NCI-H2196 (cell line): ENCODE measurements around the gene SLC6A7.
"Not testable (repeated sequence)": the region's sequence is repeated elsewhere in the genome, so short reads cannot be mapped to it uniquely, and the experiment has no call there.

Source experiments
- DNase-seq: peaks from one replicate; lab custom pipeline; 2025; ENCODE audit not compliant: unreplicated experiment; lab: John Stamatoyannopoulos, UW

The SLC6A7 gene

DNA sequence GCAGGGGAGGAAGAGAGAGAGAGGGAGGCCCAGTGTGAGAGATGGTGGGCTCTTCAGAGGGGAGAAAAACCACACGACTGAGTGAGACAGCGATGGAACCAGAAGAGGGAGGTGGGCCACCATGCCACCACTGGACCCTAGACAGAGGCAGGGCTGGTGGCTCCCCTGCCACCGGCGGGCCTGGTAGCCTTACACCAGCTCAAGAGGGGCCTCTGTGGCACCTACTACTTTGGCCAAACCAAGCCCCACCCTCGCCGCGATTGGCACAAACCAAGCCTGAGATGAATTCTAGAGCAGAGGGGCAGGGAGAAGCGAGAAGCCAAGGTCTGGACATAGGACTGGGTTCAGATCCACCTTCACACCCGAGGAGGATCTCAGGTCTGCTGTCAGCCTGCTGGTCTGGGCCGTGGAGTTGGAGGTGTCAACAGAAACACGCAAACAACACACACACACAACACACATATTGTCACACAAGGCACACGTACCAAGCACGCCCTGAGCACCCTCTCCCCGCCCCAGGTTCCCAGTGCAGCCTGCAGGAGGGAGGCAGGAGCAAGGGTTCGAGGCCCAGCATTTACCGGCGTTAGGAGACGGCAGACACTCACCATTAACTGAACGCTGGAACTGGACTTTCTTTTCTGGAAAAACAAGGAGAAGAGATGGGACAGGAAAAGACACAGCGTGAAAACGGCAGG, 49.4 kb downstream of the SLC6A7 start:
- no peak for DNase-seq

DNA sequence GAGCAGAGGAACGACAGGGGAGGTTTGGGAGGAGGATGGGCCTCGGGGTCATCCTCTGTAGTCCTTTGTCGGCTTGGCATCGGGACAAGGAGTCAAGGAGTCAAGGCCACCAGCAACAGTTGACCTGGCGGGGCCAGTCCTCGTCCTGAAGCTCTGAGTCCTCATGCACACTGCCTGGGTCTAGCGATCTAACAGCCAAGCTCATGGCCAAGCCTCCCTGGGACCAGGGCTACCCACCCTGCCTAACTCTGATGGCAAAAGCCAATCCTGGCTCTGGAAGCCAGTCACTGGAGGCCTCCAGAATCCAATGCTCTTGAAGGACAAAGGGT, 49.9 kb downstream of the SLC6A7 start:
- DNase-seq: no peak

DNA sequence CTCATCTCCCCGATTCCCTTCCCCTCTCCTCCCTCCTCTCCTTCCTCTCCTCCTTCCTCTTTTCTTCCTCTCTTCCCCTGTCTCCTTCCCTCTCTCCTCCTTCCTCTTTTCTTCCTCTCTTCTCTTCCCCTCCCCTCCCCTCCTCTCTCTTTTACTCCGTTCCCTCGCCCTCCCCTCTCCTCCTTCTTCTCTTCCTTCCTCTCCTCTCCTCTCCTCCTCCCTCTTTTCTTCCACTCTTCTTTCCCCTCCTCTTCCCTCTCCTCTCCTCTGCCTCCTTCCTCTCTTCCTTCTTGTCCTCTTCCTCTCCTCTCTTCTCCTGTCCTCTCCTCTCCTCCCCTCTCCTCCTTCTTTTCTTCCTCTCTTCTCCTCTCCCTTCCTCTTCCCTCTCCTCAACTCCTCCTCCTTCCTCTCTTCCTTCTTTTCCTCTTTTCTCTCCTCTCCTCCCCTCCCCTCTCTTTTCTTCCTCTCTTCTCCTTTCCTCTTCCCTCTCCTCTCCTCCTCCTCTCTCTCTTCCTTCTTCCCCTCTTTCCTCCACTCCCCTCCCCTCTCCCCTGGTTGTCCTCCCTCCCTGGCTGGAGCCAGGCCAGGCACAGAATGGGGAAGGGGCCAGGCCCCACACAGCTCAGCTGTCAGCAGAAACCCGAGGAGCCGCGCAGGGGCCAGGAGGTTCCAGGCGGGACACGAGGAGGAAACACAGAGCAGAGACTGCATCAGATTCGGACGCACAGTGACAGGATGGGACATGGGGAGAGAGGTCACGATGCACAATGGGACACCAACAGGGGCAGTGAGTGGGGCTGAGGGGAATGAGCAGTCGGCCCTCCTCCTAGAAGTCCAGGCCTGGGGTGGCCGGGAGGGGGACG, 51.7 kb downstream of the SLC6A7 start:
- DNase-seq: no peak

DNA sequence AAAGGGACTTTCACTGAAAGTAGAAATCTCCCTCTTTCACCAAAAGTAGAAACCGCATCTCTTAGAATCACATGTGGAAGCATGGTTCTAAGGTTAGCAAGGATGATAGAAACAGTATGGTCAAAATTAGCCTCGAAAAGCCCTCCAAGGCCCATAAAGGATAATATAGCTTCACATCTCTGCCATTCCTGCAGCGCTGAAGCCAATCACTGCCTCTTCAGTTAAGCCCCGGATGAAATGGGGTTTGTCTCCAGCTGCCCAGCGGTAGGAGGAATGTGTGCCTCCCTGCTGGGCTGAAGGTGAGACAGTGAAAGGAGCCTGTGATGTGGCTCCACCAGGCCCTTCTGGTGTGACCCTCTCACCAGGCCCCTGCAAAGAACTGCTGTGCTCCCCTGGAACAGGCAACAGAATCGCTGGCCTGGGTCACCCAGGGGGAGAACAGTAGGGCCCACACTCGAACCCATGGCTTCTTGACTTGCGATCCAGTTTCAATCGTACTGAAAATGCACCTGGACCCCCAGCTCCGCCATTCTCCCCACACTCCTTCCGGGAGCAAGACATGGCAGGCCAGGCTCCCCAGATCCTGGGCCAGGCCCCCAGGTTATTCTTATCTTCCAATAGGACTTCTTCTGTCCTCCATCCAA, 52.5 kb downstream of the SLC6A7 start:
- DNase-seq: no peak

DNA sequence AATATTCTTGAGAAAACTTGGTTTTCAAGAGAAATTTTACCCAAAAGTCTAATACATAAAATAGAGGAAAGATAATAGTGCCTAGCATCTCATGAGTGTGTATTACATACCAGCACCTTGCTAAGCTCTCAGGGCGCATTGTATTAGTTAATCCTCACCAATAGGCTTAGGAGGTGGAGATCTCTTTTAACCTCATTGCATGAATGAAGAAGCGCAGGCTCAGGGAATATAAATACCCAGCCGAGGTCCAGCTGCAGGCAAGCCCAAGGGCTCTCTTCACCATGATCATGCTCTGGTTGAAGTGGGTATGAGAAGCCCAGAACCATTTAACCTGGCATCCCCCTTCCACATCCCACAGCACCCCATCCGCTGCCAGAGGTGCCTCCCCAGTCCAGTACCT, 53.7 kb downstream of the SLC6A7 start:
- DNase-seq: no peak

DNA sequence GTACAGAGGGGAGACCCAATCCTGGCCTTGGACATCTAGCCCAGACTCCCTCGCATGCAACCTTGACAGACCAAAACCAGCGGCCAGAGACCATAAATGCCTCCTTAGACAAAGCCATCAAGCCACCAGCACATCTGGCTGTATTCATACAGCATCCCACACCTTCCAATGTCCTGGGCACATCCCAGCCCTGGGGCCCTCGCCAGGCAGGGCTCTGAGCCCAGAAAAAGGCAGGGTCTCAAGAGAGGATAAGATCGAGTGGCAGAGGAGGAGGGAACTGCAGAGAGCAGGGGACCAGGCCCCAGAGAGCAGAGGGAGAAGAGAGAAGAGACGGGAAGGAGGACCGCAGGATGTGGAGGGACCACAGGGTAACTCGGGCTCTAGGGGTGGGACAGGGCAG, 54.3 kb downstream of the SLC6A7 start:
- no peak for DNase-seq

DNA sequence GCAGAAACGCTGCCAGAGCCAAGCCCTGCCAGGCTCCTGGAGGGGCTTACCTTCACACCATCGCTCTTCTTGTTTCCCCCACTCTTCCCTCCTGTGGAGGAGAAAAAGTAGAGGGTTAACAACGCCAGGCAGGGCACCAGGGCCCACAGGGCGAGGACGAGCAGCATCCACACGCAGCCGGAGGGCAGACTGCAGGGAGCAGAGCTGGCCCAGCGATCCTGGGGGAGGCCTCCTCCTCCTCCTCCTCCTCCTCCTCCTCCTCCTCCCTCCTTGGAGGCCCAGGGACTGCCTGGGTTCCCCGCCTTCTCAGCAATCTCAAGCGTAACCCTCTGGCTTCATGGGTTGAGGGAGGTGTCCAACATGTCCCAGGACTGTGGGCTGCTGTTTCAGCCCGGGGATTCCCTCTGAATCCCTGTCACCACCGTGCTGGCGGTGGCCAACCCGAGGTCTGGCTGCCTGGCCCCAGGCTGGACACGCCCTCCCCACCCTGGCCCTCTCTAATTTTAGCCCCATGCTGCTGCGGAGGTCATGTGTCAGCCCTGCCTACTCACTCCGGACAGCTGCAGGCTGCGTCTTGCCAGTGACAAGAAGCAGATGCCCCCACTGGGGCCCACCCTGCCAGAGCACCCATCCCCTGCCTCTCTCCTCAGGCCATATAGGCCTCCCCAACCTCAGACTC, 55.4 kb downstream of the SLC6A7 start:
- no peak for DNase-seq

DNA sequence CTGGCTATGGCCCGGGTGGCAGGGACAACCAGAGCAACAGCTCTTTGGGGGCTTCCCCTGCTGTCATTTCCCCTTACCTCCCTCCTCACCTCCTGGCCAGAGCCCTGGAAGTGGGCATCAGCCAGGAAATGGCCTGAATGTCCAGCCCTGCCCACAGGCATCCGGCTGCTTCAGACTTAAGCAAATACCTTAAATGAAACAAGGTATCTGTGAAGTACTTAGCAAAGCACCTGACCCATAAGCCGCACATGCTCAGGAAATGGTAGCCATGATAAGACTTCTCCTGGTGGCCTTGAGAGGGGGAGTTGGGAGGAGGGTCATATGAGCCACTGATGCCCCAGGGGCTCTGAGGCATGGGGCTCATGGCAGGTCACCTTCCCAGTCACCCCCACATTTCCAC, 55.9 kb downstream of the SLC6A7 start:
- no peak for DNase-seq

DNA sequence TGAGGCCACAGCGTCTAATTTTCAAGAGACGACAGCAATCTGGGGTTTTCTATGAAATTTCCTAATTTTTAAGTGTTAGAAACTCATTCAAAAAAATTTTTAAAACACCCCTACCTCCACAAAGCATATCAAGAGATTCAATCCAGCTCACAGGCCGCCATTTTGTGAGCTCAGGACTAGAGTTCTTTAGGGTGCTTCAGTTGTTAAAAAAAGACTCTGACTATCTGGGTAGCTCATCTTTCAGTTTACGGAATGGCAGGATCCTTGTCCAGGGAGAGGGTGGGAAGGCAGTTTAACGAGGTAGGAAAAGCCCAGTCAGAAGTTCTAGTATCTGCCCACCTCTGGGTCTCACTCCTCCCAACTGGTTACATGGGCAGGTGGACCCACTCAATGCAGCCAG, 56.6 kb downstream of the SLC6A7 start:
- no peak for DNase-seq

DNA sequence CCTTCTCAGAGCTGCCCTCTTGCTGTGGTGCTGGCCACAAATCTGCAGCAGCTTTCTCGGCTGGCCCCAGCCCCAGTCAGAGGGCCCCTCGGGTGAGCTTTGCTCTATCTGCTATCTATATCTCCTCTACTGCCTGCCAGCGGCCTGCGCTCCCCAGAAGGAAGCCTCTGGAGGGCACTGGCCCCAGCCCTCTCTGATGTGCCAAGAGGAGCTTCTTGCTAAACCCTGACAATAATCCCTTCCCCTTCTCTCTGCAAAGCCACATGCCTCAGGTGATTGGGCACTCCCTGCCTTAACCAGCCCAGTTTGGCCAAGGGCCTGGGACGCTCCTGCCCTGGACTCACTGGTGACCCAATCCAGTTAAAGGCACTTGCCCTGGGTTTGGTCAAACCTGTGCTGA, 57.0 kb downstream of the SLC6A7 start:
- DNase-seq: no peak

DNA sequence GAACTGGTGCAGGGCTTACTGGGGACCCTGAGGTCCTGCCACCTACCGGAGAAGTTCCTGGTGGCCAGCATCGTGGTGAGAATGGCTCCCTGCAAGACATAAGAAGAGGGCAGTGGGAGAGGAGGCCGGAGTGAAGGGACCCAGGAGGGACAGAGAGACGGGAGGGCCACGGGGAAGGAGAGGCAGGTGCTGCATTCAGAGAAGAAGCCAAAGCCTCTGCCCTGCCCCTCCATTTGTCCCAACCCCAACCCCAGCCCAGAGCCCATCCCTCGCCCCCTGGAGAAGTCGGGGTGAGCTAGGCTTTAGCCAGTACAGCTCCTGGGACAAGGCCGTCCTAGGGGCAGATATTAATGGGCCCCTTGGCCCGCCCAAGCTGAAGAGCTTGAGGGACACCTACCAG, 57.9 kb downstream of the SLC6A7 start:
- no peak for DNase-seq

DNA sequence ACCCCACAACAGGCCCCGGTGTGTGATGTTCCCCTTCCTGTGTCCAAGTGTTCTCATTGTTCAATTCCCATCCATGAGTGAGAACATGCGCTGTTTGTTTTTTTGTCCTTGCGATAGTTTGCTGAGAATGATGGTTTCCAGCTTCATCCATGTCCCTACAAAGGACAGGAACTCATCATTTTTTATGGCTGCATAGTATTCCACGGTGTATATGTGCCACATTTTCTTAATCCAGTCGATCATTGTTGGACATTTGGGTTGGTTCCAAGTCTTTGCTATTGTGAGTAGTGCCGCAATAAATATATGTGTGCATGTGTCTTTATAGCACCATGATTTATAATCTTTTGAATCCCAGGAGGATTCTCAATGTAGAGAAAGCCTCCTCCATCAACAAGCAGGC, 58.6 kb downstream of the SLC6A7 start:
- not testable (repeated sequence) for DNase-seq

DNA sequence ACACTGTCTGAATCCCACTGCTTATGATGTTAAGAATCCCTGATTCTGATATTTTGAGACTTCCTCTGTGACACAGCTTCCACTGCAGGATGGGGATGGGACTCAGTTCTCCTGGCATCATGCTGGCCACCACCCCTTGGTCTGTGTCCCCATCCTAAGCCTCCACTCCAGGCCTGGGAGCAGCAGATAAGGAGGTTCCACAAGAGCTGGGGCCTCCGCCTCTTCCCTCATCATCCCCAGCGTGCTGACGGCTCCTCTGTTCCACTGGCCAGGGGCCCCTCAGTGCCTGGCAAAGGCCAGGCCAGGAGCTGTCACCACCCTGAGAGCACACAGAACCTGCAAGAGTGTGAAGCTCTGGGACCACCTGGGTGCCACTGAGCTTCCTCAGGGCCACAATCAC, 59.1 kb downstream of the SLC6A7 start:
- DNase-seq: no peak

DNA sequence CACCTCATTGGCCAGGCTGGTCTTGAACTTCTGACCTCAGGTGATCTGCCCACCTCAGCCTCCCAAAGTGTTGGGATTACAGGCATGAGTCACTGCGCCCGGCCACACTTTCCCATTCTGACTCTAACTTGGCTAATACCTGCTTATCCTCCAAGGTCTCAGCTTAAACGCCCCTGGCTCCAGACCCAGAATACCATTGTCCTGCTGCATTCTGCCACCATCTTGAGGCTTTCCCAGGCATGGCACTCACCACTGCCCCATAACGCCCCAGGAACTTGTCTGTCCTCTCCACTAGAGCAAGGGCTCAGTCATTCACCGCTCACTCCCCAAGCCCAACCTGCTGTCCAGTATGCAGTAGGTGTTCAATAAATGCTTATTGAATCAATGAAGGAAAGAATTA, 59.9 kb downstream of the SLC6A7 start:
- no peak for DNase-seq

DNA sequence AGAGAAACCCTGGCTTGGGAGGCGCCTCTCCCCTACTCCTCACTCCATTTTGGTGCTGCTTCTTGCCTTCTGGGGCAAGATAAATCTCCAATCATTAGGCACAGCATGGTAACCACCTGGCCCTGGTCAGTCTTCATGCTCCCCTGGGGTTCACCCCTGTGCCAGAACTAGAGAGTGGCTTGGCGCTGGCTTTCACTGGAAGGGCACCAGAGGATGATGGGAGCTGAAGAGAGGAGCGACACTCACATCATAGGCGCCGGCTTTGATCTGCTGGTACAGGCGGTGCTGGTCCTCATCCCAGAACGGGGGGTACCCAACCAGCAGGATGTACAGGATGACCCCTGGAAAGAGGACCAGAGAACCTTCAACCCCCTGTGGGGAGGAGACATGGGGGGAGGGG, 61.6 kb downstream of the SLC6A7 start:
- no peak for DNase-seq

DNA sequence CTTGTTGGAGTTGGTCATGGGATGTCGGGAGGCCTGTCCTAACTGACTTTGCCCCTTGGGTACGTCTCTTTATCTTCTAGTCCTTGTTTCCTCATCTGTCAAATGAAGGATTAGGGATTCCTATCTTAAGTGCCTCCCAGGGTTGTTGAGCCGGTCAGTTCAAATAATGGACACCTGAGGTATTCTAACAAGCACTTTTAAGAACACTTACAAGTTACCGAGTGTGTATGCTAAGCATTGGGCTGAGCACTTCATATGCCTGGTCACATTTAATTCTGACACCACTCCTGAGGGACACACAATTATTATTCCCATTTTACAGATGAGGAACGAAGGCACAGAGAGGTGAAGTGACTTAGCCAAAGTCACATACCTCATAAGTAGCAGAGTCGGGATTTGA, 62.6 kb downstream of the SLC6A7 start:
- DNase-seq: no peak

DNA sequence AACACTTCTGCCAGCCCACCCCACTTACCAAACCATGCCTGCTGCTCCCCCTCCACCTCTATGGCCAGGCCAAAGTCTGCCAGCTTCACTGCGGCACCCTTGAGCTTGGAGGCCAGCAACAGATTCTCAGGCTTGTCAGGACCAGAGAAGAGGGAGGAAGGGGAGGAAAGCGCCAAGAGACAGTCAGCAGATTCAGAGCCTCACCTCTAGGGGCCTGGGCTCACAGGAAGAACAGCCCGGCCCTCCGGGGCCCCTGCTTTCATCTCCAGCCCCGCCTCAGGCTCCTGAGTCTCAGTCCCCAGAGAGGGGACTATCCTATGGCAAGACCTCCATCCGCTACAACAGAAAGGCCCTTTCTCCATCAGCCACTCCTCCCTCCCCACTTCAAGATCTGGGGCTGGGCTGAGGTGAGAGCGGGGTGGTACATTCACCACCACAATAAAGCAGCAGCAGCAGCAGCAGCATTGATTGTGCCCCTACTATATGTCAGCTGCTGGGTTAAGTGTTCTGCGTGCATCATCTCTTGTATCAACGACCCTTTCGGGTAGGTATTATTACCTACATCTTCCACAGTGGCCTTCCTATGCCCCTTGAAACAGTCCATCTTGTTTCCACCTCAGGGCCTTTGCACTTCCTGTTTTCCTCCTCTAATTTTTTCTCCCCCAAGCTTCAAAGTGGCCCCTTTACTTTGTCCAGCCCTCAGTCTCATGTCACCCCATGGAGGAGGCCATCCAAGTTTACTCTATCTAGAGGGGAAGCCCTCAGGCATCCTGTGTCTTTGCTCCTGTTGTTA, 63.8 kb downstream of the SLC6A7 start:
- no peak for DNase-seq

DNA sequence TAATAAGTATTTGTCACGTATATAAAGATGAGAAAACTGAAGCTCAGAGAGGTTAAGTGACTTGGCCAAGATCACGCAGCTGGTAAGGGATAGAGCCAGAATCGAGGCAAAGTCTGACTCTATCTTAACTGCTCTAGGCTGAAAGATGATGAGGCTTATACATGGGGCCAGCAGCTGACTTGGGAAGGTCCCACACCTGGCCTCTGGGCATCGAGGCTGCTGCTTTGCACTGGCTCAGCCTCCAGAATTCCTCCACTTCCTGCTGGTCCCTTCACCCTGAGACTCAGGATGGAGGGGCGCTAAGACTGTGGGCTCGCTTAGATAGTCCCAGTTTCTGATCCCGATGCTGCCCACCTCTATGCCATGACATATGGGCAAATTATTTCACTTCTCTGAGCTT, 64.5 kb downstream of the SLC6A7 start:
- DNase-seq: no peak

DNA sequence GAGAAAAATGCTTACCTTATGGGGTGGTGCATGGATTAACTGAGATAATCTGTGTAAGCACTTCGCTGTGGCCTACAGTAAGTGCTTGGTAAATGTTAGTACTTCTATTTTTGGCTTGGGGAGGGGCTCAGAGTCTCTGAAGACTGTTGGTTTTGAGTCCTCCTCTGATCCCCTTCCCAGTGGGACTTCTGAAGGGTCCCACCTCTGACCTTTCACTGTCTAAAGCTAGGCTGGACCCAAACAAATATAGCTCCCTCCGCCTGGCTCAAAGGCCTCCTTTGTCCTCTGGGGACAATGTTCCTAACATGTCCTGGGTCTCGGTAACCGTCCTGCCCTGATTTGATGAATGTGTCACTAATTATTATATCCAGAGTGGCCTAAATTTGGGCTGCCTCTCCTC, 64.9 kb downstream of the SLC6A7 start:
- no peak for DNase-seq

DNA sequence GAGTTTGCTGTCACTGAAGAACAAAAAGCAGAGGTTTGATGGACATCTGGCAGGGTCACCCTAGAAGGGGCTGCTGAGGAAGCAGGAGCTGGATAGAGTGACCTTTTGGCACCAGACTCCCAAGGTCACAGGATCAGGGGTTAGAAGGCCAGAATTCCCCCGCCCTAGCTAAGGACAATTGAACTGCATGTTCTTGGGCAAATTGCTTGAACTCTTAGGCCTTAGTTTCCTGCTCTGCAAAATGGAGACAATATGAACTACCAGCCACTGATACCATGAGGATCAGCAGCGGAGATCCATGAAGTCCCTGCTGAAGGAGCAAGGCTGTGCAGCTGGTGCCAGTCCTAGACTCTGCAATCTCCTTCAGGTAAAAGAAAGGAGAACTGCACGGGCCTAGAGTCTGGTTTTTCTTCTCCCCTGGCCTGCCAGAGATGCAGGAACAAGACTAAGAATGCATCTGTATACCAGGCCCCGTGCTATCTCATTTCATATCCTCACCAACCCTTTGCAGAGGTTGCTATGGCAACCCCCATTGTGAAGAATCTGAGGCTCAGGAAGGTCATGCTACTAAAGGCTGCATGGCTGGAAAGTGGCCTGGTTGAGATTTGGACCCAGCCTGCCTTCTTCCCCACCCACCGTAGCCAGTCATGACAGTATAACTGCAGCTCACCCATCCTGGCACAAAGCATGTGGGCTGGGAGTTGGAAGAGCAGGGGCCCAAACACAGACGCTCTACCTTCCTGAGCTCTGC, 66.0 kb downstream of the SLC6A7 start:
- DNase-seq: peak; percentile 62
